Osteoblast (primary cell): ENCODE measurements around the gene NAT8. TPM values are rescaled to one million over a fixed set of nuclear protein-coding genes. Genes with fewer than 3 reads are reported as not detected.

ENCODE experiments used
- DNase-seq: peaks from one replicate; pipeline ENCODE4 v3.0.0; 2011; ENCODE audit warnings: low spot score, mixed read lengths; ENCODE audit not compliant: insufficient read length; ENCODE audit errors: missing footprints
- H2AFZ ChIP-seq: 2 replicates; pipeline ENCODE4 v1.6.0; 2011; ENCODE audit warnings: mild to moderate bottlenecking, low read length
- H3K27ac ChIP-seq: 2 replicates; pipeline ENCODE4 v1.5.1; 2011; ENCODE audit warnings: mild to moderate bottlenecking, low read depth, low read length, moderate library complexity
- H3K27me3 ChIP-seq: 2 replicates; pipeline ENCODE4 v1.6.0; 2012; ENCODE audit warnings: mild to moderate bottlenecking, control low read depth, inconsistent platforms, low read length, moderate library complexity; ENCODE audit not compliant: insufficient read depth
- H3K36me3 ChIP-seq: 2 replicates; pipeline ENCODE4 v1.5.1; 2011; ENCODE audit warnings: mild to moderate bottlenecking, low read length, control low read depth, moderate library complexity; ENCODE audit not compliant: insufficient read depth
- H3K4me1 ChIP-seq: 2 replicates; pipeline ENCODE4 v1.5.1; 2011; ENCODE audit warnings: mild to moderate bottlenecking, low read length, control low read depth, moderate library complexity; ENCODE audit not compliant: insufficient read depth
- H3K4me2 ChIP-seq: 2 replicates; pipeline ENCODE4 v1.6.0; 2011; ENCODE audit warnings: mild to moderate bottlenecking, low read length; ENCODE audit not compliant: insufficient read depth
- H3K4me3 ChIP-seq: fragments of 200-600 bp; sonication (generic); 3 replicates; pipeline ENCODE4 v1.5.1; 2012; ENCODE audit warnings: mild to moderate bottlenecking, low read length, inconsistent platforms; ENCODE audit not compliant: insufficient read depth
- H3K79me2 ChIP-seq: 2 replicates; pipeline ENCODE4 v1.6.0; 2012; ENCODE audit warnings: mild to moderate bottlenecking, low read length, control low read depth, inconsistent platforms; ENCODE audit not compliant: insufficient read depth
- H3K9me3 ChIP-seq: 2 replicates; pipeline ENCODE4 v1.5.1; 2011; ENCODE audit warnings: low read depth, low read length, control low read depth
- H4K20me1 ChIP-seq: 2 replicates; pipeline ENCODE4 v1.6.0; 2012; ENCODE audit warnings: mild to moderate bottlenecking, low read length, control low read depth; ENCODE audit not compliant: insufficient read depth
- total RNA-seq: library from RNA; depleted of rRNA; stranded (reverse); fragments of >200 nt; gene quantifications from 2 replicates; pipeline ENCODE4 v1.2.3, GENCODE V29; 2012
- TF ChIP-seq, protein P1 (sequence below): IDR thresholded peaks from 2 replicates; pipeline ENCODE4 v1.5.1; 2011; ENCODE audit warnings: mild to moderate bottlenecking, low read depth, low read length, moderate library complexity; ENCODE audit errors: extremely low read depth

Gene NAT8
- total RNA-seq, 1 donor: not detected

- Histone ChIP-seq H3K36me3 (no peaks in the 10 kb centered on the region), H3K79me2 (no peaks in the 10 kb centered on the region), H4K20me1 (no peaks in the 10 kb centered on the region), H3K4me2 (no peak overlapping the region), H3K4me1 (peaks cover 7% of the 10 kb centered on the region), H3K4me3 (no peak overlapping the region), H3K27me3 (no peaks in the 10 kb centered on the region), H3K27ac (no peak overlapping the region), H2AFZ (no peak overlapping the region), H3K9me3 (no peaks in the 10 kb centered on the region)
- TF ChIP-seq, protein P1, sequence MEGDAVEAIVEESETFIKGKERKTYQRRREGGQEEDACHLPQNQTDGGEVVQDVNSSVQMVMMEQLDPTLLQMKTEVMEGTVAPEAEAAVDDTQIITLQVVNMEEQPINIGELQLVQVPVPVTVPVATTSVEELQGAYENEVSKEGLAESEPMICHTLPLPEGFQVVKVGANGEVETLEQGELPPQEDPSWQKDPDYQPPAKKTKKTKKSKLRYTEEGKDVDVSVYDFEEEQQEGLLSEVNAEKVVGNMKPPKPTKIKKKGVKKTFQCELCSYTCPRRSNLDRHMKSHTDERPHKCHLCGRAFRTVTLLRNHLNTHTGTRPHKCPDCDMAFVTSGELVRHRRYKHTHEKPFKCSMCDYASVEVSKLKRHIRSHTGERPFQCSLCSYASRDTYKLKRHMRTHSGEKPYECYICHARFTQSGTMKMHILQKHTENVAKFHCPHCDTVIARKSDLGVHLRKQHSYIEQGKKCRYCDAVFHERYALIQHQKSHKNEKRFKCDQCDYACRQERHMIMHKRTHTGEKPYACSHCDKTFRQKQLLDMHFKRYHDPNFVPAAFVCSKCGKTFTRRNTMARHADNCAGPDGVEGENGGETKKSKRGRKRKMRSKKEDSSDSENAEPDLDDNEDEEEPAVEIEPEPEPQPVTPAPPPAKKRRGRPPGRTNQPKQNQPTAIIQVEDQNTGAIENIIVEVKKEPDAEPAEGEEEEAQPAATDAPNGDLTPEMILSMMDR: no peak
- DNase-seq: no peak
Measured at GRCh38 chr2:73593680-73594079, 48.5 kb downstream of the NAT8 start.

Other genes starting within 250 kb of the NAT8 start
- 16.6 and 18.9 TPM in 2 replicates for gene TPRKB, start 94.9 kb upstream of the NAT8 start, total RNA-seq
- gene DUSP11, start 137.7 kb upstream of the NAT8 start, total RNA-seq: 32.9 and 36.2 TPM in 2 replicates
- not detected in 2 replicates for gene C2orf78, start 141.8 kb upstream of the NAT8 start, total RNA-seq
- gene STAMBP, start 186.5 kb upstream of the NAT8 start, total RNA-seq: 23.2 and 23.3 TPM in 2 replicates